ENCODE measurements around the gene AJAP1. TPM values are rescaled to one million over a fixed set of nuclear protein-coding genes. Genes with fewer than 3 reads are reported as not detected.

Gene AJAP1
- total RNA-seq, 2 experiments from 2014 or later, result 0.39 to 0.47 TPM

DNA sequence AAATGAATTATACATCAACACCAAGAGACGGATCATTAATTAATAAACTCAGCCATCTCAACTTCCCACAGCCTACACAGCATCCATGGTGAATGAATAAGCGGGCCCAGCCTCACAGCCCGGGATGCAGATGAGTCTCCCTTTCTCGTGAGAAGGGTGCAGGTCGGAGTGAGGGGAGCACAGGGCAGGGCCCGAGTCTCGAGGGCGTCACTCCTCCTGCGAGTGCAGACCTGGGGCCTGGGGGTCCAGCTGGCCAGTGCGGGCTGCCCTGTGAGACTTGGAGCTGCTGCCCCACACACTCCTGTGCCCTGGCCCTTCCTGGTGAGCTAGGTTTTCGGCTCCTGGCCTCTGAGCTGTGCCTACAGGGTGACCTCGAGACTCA, 74.7 kb downstream of the AJAP1 start:
- H3K27ac ChIP-seq (ENCODE audit: low read depth in 1 of 2, low read length in 2 of 2), result no peak overlapping the region
- CTCF ChIA-PET, result no interaction called here
- Mint-ChIP-seq H3K36me3 (ENCODE audit: low read depth) (no peaks in the 10 kb centered on the region), H3K27ac (no peak overlapping the region), H3K27me3 (no peaks in the 10 kb centered on the region), H3K4me3 (no peak overlapping the region), H3K9me3 (no peaks in the 10 kb centered on the region), H3K4me1 (ENCODE audit: low read depth) (no peaks in the 10 kb centered on the region)
- H3K4me1 ChIP-seq (ENCODE audit: insufficient read depth, low read length), result no peaks in the 10 kb centered on the region
- peaks cover 0 to 6% of the 10 kb centered on the region in 2 experiments for H3K9me3 ChIP-seq (ENCODE audit: control insufficient read depth in 1 of 2, insufficient read depth in 1 of 2, low read length in 2 of 2)
- ATAC-seq (ENCODE audit: poor library complexity), result no peak
- no peaks in the 10 kb centered on the region for H3K36me3 ChIP-seq (ENCODE audit: insufficient read depth, low read length)
- POLR2A ChIA-PET, result no interaction called here
- no peaks in the 10 kb centered on the region for H3K27me3 ChIP-seq (ENCODE audit: control insufficient read depth in 1 of 2, insufficient read depth in 2 of 2, low read length in 2 of 2)
- TF ChIP-seq, protein P1, sequence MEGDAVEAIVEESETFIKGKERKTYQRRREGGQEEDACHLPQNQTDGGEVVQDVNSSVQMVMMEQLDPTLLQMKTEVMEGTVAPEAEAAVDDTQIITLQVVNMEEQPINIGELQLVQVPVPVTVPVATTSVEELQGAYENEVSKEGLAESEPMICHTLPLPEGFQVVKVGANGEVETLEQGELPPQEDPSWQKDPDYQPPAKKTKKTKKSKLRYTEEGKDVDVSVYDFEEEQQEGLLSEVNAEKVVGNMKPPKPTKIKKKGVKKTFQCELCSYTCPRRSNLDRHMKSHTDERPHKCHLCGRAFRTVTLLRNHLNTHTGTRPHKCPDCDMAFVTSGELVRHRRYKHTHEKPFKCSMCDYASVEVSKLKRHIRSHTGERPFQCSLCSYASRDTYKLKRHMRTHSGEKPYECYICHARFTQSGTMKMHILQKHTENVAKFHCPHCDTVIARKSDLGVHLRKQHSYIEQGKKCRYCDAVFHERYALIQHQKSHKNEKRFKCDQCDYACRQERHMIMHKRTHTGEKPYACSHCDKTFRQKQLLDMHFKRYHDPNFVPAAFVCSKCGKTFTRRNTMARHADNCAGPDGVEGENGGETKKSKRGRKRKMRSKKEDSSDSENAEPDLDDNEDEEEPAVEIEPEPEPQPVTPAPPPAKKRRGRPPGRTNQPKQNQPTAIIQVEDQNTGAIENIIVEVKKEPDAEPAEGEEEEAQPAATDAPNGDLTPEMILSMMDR (IDR thresholded peaks at IDR 0.05), result no peak
- intact Hi-C loops (cut with DNase I, micrococcal nuclease), result no loop called here
- no peak overlapping the region for H3K4me3 ChIP-seq (ENCODE audit: low read length)
- DNase-seq, result no peak

- H3K27me3 ChIP-seq (ENCODE audit: control insufficient read depth in 1 of 2, insufficient read depth in 2 of 2, low read length in 2 of 2), result no peaks in the 10 kb centered on the region
- CTCF ChIA-PET, result no interaction called here
- Mint-ChIP-seq H3K27me3 (peaks cover 3% of the 10 kb centered on the region), H3K4me1 (ENCODE audit: low read depth) (no peaks in the 10 kb centered on the region), H3K9me3 (no peaks in the 10 kb centered on the region), H3K4me3 (no peak overlapping the region), H3K27ac (no peak overlapping the region), H3K36me3 (ENCODE audit: low read depth) (no peaks in the 10 kb centered on the region)
- H3K4me3 ChIP-seq (ENCODE audit: low read length), result no peak overlapping the region
- no peak for DNase-seq
- H3K36me3 ChIP-seq (ENCODE audit: insufficient read depth, low read length), result no peaks in the 10 kb centered on the region
- H3K27ac ChIP-seq (ENCODE audit: low read depth in 1 of 2, low read length in 2 of 2), result no peak overlapping the region
- TF ChIP-seq, protein P1 (IDR thresholded peaks at IDR 0.05), result no peak
- H3K4me1 ChIP-seq (ENCODE audit: insufficient read depth, low read length), result no peaks in the 10 kb centered on the region
- H3K9me3 ChIP-seq (ENCODE audit: control insufficient read depth in 1 of 2, insufficient read depth in 1 of 2, low read length in 2 of 2), result peaks cover 0 to 6% of the 10 kb centered on the region in 2 experiments
- POLR2A ChIA-PET, result no interaction called here
- no peak for ATAC-seq (ENCODE audit: poor library complexity)
- intact Hi-C loops (cut with DNase I, micrococcal nuclease), result no loop called here
Measured at GRCh38 chr1:4730078-4730477, 75.7 kb downstream of the AJAP1 start.

- Mint-ChIP-seq H3K4me3 (no peak overlapping the region), H3K9me3 (peaks cover 4% of the 10 kb centered on the region), H3K36me3 (ENCODE audit: low read depth) (no peaks in the 10 kb centered on the region), H3K4me1 (ENCODE audit: low read depth) (peaks cover 5% of the 10 kb centered on the region), H3K27ac (no peak overlapping the region), H3K27me3 (peaks cover 18% of the 10 kb centered on the region)
- ChIA-PET POLR2A (no interaction called here), CTCF (no interaction called here)
- peaks cover 0 to 5% of the 10 kb centered on the region in 2 experiments for H3K27me3 ChIP-seq (ENCODE audit: control insufficient read depth in 1 of 2, insufficient read depth in 2 of 2, low read length in 2 of 2)
- no peak for DNase-seq
- no peak for ATAC-seq (ENCODE audit: poor library complexity)
- no peak overlapping the region for H3K4me3 ChIP-seq (ENCODE audit: low read length)
- H3K4me1 ChIP-seq (ENCODE audit: insufficient read depth, low read length), result no peaks in the 10 kb centered on the region
- H3K9me3 ChIP-seq (ENCODE audit: control insufficient read depth in 1 of 2, insufficient read depth in 1 of 2, low read length in 2 of 2), result peaks cover 5 to 25% of the 10 kb centered on the region in 2 experiments
- TF ChIP-seq, protein P1 (IDR thresholded peaks at IDR 0.05), result no peak
- intact Hi-C loops (cut with DNase I, micrococcal nuclease), result no loop called here
- no peaks in the 10 kb centered on the region for H3K36me3 ChIP-seq (ENCODE audit: insufficient read depth, low read length)
- no peak overlapping the region for H3K27ac ChIP-seq (ENCODE audit: low read depth in 1 of 2, low read length in 2 of 2)
Measured at GRCh38 chr1:4733446-4734177, 79.2 kb downstream of the AJAP1 start.
